NCI-H2196 (cell line): Measurements from ENCODE around the gene RANBP1.

ENCODE experiments used
- DNase-seq: peaks from one replicate; lab custom pipeline; 2025; ENCODE audit not compliant: unreplicated experiment; lab: John Stamatoyannopoulos, UW

Gene RANBP1

DNA sequence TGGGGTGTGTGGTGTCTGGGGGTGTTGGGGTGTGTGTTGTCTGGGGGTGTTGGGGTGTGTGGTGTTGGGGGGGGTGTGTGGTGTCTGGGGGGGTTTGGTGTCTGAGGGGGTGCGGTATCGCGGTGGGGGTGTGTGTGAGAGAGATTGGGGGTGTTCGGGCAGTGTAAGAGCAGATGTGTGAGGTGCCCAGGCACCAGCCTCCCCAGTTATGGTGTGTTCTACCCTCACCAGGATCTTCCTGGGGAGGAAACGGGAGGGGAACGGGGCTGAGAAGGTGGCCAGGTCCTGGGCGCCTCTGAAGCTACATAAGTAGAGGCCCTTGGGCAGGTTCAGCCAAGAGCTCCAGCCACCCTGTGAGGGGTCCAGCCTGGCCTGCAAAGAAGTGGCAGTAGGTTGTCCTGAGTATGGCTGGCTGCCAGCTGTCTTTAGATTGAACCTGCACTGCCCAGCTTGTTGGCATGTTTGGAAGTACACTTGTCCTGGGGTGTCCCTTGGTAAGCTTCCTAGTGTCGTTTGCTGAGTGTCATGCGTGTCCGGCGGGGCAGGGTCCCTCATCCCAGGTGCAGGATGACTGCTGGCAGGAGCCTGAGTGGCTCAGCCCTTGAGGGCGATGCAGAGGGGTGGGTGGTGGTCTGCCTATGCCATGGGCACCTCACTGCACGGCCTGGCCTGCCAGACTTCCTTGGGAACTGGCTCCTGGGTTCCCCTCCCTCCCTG, 7.6 kb downstream of the RANBP1 start:
- no peak for DNase-seq

DNA sequence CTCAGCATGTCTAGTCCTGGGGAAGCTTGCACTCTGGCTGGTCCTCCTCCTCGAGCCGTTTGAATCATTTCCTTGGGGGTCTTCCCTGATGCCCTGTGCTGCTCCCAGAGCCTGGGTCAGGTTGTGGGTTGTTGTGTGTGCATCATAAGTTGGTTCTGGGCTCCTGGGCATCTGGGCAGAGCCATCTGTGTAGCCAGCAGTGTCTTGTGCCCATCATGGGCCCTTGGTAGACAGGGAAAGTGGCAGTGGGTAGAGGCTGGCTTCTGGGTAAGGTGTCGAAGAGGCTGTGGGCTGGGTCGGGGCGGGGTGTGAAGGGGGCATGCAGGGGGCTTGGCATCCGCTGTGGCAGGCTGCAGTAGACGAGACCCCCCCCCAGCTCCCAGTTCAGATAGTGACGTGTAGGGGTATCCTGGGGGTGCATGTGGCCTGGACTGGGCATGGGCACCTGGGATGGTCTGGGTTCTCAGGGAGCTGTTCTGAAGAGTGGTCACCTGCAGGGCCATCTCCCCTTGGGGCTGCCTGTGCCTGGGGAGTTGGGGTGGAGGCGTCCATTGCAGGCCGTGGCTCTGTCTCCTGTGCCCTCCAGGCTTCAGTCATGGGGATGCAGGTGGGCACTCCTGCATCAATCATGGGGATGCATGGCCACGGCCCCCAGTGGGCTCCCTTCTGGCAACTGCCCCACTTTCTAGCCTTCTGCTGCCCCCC, 8.3 kb downstream of the RANBP1 start:
- DNase-seq = no peak

DNA sequence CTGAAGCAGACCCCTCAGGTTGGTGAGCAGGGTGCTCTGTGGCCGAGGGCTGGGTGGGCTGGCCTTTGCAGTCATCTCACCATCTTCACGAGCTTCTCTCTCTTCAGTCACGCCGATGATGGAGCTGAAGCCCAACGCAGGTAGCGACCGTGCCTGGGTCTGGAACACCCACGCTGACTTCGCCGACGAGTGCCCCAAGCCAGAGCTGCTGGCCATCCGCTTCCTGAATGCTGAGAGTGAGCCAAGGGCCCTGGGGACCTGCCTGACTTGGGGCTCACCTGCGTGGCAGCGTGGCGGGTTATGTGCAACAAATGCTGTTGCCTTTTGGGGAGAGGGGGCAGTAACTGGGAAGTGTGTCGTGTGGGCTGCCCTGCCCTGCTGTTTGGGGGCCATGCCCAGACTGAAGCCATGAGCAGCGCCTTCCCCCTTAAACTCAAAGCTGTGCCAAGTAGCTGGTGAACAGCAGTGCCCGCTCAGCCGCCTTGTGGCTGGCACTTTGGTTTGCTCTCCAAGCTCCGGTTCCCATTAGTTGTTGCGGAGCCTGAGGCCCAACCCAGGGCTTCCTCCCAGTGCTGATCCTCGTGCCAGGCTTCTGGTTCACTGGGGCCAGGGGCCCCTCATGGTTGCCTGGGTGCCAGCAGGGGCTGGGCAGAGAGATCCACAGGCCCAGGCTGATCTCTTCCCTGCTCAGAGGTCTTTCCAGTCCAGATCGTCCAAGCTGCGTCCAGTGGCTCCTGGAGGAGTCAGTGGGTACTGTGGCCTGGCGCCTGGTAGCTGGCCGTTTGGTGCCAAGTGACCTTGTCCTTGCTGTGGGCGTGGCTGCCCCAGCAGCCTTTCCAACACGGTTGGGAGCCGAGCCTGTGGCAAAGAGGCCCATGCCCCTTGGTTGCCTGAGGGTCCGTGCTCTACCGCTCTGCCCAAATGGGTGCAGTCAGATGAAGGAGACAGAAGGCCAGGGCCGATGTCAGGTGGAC, 9.6 kb downstream of the RANBP1 start:
- DNase-seq = no peak

DNA sequence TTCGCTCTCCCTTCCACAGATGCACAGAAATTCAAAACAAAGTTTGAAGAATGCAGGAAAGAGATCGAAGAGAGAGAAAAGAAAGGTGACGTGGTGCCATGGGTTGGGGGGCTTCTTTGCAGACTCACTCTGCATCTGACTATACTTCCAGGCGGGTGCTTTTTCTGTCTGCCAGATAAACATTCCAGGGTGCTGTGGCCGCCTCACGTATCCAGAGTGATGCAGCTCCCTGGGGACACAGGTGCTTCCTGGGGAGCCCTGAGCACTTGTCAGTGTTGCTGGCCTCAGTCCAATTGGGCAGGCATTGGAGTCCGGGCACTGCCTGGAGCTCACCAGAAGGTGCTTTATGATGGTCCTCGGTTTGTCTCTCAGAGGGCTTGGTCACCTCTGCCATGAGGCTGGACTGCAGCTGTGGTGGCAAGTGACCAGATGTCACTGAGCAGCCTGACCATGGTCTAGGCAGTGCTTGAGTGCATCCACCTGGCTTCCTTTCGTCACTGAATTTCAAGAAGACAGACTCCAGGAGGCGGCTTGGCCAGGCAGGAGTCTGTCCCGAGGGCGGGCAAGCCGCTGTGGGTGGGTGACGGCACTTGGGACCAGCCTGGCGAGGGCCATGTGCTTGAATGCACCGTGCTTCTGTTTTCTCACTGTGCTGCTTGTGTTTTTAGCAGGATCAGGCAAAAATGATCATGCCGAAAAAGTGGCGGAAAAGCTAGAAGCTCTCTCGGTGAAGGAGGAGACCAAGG, 10.6 kb downstream of the RANBP1 start:
- DNase-seq = no peak

DNA sequence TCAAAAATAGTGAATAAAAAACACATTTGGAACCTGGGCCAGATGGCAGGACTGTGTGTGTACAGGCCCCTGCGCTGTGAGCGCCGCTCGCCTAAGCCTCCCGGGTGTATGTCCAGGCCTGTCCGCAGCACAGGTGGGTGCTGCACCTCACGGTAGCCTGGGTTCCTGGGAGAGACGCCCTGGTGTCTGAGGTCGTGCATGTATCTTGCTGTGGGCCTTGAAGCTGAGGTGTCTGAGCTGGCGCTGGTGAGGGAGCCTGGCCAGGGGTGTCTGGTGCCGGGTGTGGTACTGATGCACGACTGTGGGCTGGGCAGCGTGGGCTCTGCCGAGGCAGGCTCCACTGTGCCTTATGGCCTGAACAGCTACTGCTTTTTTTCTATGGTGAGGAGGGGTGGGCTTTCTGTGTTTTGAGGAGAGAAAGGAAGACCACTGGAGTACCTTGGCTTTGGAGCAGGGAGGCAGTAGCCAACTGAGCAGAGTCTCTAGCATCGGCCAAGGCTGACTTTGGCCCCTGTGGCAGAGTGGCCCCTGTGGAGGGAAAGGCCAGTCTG, 11.5 kb downstream of the RANBP1 start:
- DNase-seq = no peak

DNA sequence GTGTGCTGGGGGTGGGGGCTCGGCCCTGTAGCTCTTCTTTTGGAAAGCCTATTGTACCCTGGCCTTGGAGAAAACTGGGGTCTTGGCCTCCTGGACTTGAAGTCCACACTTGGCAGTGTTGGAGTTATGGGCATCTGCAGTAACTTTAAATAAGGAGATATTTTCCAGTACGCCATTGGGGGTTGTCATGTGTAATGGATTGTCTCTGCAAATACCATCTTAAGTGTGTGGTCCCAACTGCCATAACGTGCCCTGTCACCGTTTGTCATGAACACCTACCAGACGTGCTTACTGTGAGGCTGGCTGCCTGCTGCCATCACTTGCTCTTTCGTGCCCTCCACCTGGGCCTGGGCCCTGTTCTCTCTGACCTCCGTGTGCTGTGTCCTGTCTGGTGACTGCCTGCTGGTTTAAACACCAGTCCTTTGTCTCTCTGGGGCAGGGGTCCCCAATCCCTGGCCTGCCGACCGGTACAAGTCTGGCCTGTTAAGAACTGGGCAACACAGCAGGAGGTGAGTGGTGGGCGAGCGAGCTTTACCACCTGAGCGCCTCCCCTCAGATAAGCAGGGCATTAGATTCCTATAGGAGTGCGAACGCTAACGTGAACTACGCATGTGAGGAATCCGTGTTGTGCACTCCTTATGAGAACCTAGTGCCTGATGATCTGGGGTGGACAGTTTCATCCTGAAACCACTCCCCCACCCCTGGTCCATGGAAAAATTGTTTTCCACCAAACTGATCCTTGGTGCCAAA, 12.1 kb downstream of the RANBP1 start:
- no peak for DNase-seq

DNA sequence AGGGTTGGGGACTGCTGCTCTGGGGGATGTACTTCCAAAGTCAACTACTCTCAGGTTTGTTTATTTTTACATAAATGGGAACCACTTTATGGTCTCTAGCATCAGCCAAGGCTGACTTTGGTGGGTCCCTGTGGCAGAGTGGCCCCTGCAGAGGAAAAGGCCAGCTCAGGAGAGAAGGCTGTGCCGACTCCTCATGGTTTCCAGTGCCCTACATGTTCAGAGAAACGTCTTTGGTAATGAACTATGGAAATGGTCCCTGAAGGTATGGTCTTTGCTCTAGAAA, 12.7 kb downstream of the RANBP1 start:
- no peak for DNase-seq

DNA sequence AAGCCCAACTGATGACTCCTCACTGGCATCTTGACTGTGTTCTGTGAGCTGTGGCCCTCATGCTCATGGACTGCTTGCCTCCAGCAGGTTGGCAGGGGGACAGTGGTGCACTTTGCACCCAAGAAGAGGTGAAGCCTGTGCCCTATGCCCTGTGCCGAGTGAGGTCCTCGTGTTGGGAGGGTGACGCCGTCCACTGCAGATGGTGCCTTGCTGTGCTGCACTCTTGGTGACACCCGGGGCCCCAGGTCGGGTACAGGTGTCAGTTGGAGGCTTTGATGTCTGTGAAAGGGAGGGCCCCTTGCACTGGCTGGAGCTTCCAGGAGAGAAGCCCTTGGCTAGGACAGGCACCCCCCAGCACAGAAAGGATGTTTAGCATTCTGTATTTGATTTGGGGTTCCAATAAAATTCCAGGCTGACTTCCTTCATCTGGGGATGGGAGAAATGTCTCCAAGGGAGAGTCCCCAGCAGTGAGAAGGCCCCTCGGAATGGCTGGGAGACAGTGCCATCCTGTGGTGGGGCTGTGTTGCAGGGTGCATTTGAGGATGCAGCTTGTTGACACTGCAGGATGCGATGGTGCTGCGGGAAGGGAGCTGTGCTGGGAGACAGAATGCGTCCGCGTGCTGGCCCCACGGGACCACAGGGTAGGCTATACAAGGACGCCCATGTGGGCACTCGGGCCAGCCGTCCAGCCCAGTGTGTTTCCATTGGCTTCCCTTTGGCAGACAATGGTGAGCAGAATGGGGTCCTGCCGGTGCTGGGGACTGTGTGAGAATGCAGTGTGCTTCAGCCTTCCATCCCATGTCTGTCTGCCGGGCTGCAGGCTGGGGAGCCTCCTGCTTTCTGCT, 13.2 kb downstream of the RANBP1 start:
- no peak for DNase-seq

DNA sequence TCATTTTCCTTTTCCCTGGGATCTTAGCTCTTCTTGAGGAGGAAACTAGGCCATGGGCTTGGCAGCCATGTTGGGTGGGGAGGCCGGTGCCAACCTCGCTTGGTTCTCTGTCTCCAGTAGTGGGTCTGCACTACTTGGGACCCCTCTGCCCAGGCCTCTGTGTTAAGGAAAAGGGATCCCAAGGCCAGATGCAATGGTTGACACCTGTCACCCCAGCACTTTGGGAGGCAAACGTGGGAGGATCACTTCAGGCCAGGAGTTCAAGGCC, 13.8 kb downstream of the RANBP1 start:
- DNase-seq = no peak

DNA sequence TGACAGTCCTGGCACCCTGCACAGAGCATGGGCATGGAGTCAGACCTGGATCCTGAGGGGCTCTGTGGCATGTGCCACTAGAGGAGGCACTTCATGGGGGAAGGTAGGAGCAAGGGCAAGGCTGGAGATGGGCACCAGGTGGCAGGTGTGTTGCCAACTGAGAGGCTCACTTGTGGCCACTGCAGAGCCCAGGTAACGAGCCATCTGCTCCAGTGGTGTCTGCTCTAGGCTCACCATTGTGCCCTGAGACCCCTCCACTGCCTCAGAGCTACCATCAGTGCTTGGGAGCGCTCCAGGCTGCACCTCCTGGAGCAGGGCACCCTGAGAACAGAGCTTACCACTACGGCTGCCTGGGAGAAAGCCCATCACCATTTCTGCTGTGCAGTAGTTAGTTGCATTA, 14.4 kb downstream of the RANBP1 start:
- no peak for DNase-seq

DNA sequence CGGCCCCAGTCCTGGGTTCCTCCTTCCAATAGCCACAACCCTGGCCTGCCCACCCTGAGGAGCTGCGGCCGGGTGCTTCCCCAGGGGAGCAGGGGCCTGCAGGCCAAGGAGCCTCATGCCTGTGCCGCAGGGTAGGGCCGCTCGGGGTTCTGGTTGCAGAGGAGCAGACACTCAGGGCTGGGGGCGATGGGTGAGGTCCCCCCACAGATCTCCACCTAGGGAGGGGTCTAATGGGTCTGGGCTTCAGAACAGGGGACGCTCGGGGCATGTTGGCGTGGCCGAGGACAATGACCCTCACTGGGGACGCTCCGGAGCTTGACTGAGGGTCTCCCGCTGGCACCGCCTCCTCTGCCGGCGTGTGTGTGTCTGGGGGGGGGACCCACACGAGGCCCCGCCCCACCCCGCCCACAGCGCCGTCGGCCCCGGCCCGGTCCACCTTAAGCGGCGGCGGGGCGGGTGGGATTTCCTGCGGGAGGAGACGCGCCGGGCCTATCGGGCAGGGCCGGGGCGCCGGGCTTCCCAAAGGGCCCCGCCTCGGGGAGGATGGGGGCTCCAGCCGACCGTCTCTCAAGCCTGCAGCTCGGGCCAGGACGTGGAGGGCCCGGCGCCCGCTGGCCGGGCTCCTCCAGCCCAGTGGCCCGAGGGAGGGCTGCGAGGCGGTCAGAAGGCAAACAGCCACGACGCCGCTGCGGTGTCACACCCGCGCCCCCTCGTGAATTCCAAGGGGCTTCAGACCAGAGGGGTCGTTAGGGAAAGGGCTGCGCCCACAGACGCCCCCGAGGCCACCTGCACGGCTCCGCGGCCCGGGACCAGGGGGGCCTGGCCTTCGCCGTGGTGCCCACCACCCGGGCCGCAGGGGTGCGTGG, 15.1 kb downstream of the RANBP1 start:
- DNase-seq = no peak

DNA sequence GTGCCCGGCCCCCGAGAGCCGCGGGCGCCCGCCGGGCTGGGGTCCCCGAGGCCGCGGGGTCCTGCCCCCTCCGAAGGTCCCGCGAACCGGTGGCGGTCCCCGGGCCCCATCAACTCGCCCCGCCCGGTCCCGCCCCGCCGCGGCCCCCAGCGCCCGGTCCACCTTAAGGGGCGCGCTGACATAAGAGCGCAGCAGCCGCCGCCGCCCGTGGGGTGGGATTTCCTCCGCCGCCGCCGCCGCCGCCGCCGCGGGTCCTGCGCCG, 15.6 kb downstream of the RANBP1 start, which contains the start of gene ZDHHC8:
ZDHHC8 (plus strand) TSS at position 208 of the 262 bp plus-strand sequence. CDS start 144 bp downstream, outside the sequence.
- DNase-seq = no peak

DNA sequence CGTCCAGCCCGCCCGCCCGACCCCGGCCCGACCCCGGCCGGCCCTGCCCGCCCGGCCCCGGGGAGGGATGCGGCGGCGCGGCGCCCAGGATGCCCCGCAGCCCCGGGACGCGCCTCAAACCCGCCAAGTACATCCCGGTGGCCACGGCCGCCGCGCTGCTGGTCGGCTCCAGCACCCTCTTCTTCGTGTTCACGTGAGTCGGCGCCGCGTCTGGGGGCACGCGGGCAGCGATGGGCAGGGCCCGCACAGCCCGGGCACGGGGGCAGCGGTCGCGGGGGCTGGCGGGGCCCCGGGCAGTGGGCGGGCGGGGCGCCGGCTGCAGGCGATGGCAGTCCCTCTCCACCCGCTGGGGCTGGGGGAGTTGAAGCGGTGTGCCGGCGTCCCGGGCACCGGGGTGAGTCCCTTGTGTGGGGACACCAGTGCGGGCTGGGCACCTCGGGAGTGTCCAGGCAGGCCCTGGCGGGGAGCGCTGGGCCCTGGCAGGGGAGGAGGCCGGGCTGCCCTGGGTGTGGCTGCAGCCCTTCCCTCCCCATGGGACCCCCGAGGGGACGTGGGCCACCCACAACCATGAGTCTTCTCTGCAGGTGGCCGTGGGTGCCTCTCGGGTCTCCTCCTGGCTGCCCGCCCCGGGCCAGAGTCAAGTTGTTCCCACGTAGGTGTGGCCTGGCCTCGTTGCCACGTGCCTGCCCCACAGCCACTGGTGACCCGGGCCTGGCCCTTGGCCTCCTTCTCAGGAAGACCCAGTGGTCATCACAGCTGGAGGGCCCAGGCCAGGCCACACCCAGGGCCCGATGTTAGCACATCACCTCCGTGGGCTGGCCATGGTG, 16.2 kb downstream of the RANBP1 start:
- DNase-seq = no peak

DNA sequence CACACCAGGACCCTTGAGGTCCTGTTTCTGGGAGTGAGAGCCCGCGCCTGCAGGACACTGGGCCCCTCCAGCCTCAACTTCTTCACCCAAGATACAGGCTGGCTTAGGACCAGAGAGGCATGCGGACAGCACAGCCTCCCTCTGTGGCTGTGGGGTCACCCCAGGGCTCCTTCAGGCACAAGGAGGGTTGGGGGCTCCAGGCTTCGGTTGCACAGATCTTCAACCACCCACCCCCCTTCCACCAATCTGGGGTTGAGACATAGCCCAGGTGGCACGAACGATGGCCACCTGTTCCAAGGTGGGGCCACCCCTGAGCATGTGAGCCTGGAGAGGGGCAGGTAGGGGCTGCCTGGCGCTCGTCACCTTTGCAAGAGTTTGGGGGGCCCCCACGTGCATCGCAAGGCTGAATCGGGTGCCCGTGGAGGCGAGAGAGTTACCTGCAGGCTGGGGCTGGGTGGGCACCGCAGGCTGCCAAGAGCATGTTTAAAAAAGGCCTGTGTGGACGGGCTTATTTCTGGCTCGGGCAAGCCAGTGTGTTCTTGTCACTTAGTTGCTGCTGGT, 16.9 kb downstream of the RANBP1 start:
- no peak for DNase-seq

DNA sequence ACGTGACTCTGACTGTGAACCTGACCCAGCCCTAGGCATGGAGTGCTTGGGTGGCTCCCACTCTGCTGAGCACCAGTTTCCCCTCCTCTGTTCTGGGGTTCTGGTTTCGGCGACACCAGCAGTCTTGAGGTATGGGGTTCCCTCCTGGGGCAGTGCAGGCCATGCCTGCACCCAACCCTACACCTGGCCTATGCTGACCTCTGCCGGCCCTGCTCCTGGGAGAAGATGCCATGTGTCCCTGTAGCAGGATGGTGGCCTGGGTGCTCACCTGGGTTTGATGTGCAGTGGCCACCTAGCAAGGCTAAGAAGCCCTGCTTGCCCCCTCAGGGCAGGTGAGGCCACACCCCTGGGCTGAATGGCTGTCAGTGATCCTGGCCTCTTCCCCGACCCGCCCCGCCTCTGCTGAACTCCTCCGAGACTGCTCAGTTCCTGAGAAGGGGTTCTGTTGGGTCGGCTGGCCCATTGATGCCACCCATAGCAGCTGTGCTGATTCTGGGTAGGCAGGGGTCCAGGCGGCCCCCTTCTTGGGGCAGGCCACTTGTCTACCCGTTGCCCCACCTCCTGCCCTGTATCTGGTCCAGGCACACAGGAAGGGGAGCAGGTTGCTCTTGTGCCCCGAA, 18.1 kb downstream of the RANBP1 start:
- no peak for DNase-seq

DNA sequence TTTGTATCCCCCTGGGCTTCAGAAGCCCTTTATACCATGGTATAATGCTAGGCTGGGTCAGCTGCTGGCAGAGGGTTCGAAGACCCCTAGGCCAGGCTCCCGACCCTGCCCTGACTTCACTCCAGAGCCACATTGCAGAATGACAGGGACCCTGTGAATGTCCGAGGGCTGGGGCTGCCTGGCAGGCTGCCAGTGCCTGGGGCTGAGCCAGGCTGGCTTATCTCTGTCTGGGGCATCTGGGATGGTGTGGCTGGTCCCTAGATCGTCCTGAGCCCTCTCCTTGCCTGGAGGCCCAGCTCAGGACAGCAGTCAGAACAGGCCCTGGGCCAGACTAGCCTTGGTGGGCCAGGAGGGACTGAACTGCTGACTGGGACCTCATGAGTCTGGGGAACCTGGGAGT, 19.4 kb downstream of the RANBP1 start:
- no peak for DNase-seq
